H1 (cell line): ENCODE results near the gene AKAP7. TPM values are rescaled to one million over a fixed set of nuclear protein-coding genes. Genes with fewer than 3 reads are reported as not detected.

Experiments used
- CTCF ChIA-PET: fragments of 300-600 bp; sonication (Branson Sonifier 250); formaldehyde crosslinking; loops from one replicate; lab custom pipeline; 2021; ENCODE audit not compliant: partially characterized antibody; lab: Charles Lee
- POLR2A ChIA-PET: fragments of 300-600 bp; sonication (Branson Sonifier 250); formaldehyde crosslinking; loops from one replicate; lab custom pipeline; 2021; ENCODE audit warnings: inconsistent platforms; ENCODE audit not compliant: partially characterized antibody; lab: Charles Lee
- DNase-seq, 2 experiments: peaks; one replicate each; pipeline versions ENCODE4 v3.0.0 to v3.0.0-alpha.2; 2010 to 2022; ENCODE audit warnings: low spot score in 2 of 2, low read depth in 1 of 2, mixed read lengths in 1 of 2
- FAIRE-seq: peaks from 2 replicates; lab custom pipeline; 2011; peaks lifted over from hg19 to GRCh38; lab: Jason Lieb, UNC
- H2AFZ ChIP-seq: 2 replicates; pipeline ENCODE4 v1.8.1; 2012; ENCODE audit warnings: low read length, inconsistent platforms
- H2AK5ac ChIP-seq: 2 replicates; pipeline ENCODE4 v1.6.1; 2013; ENCODE audit warnings: low read depth, low read length
- H2BK120ac ChIP-seq: replicated peaks from 2 replicates; pipeline ENCODE3; 2013; ENCODE audit warnings: low read depth, low read length, inconsistent platforms
- H2BK12ac ChIP-seq: 2 replicates; pipeline ENCODE4 v1.6.1; 2013; ENCODE audit warnings: low read depth, low read length
- H2BK15ac ChIP-seq: 2 replicates; pipeline ENCODE4 v1.6.1; 2013; ENCODE audit warnings: low read length
- H2BK20ac ChIP-seq: 2 replicates; pipeline ENCODE4 v1.6.1; 2013; ENCODE audit warnings: low read length
- H2BK5ac ChIP-seq: 2 replicates; pipeline ENCODE4 v1.6.1; 2013; ENCODE audit warnings: low read depth, low read length
- H3K14ac ChIP-seq: 2 replicates; pipeline ENCODE4 v1.6.1; 2013; ENCODE audit warnings: inconsistent platforms; ENCODE audit not compliant: insufficient read length
- H3K18ac ChIP-seq: 2 replicates; pipeline ENCODE4 v1.6.1; 2013; ENCODE audit warnings: low read length; ENCODE audit errors: extremely low read depth
- H3K23ac ChIP-seq: 2 replicates; pipeline ENCODE4 v1.6.1; 2013; ENCODE audit warnings: inconsistent platforms; ENCODE audit not compliant: insufficient read length
- H3K23me2 ChIP-seq: 2 replicates; pipeline ENCODE4 v1.6.1; 2013; ENCODE audit warnings: low read depth, low read length
- H3K27ac ChIP-seq: 2 replicates; pipeline ENCODE4 v1.6.1; 2011; ENCODE audit warnings: low read depth, low read length, inconsistent platforms
- H3K27me3 ChIP-seq, 4 experiments: replicated peaks in 1 of 4; 1 replicate in 1 of 4; 2 replicates in 3 of 4; pipeline versions ENCODE4 v1.6.1 to v1.8.1; 2011 to 2013; ENCODE audit warnings: low read length in 3 of 4, mild to moderate bottlenecking in 3 of 4, inconsistent platforms in 2 of 4, mixed read lengths in 2 of 4, moderate library complexity in 1 of 4; ENCODE audit not compliant: control insufficient read depth in 3 of 4, insufficient read depth in 3 of 4; ENCODE audit errors: extremely low read depth in 1 of 4
- H3K36me3 ChIP-seq, 4 experiments: 2 replicates each; pipeline versions ENCODE4 v1.6.1 to v1.8.1; 2011 to 2013; ENCODE audit warnings: mild to moderate bottlenecking in 4 of 4, low read length in 3 of 4, moderate library complexity in 2 of 4, control low read depth in 1 of 4, inconsistent platforms in 1 of 4; ENCODE audit not compliant: insufficient read depth in 4 of 4, control insufficient read depth in 2 of 4
- H3K4ac ChIP-seq: replicated peaks from 2 replicates; pipeline ENCODE3; 2013; ENCODE audit warnings: low read length, low read depth, mixed read lengths, inconsistent platforms; ENCODE audit not compliant: insufficient read length
- H3K4me1 ChIP-seq, 4 experiments: replicated peaks in 1 of 4; 1 replicate in 1 of 4; 2 replicates in 3 of 4; pipeline versions ENCODE4 v1.6.1 to v1.8.1; 2011 to 2013; ENCODE audit warnings: low read length in 3 of 4, inconsistent platforms in 2 of 4, mixed read lengths in 1 of 4; ENCODE audit not compliant: insufficient read depth in 4 of 4, control insufficient read depth in 3 of 4
- H3K4me2 ChIP-seq, 2 experiments: 2 replicates each; pipeline versions ENCODE4 v1.6.1 to v1.8.1; 2011 to 2013; ENCODE audit warnings: low read depth in 2 of 2, low read length in 2 of 2, control low read depth in 1 of 2, inconsistent platforms in 1 of 2, mild to moderate bottlenecking in 1 of 2; ENCODE audit not compliant: insufficient read depth in 1 of 2
- H3K4me3 ChIP-seq, 4 experiments: fragments of 200-600, 300-600 bp in 1 of 4; sonication (generic), shearing (Covaris generic), sonication (Bioruptor Twin) in 1 of 4; 2 replicates each; pipeline versions ENCODE4 v1.5.1 to v1.8.1; 2011 to 2016; ENCODE audit warnings: low read length in 4 of 4, low read depth in 3 of 4, control low read depth in 2 of 4, inconsistent platforms in 2 of 4, mild to moderate bottlenecking in 2 of 4, mixed read lengths in 1 of 4, moderate library complexity in 1 of 4; ENCODE audit not compliant: insufficient read depth in 2 of 4; ENCODE audit errors: extremely low read depth in 1 of 4
- H3K56ac ChIP-seq: replicated peaks from 2 replicates; pipeline ENCODE3; 2013; ENCODE audit warnings: low read depth, mild to moderate bottlenecking, mixed read lengths, low read length, inconsistent platforms; ENCODE audit not compliant: insufficient read length
- H3K79me1 ChIP-seq: 2 replicates; pipeline ENCODE4 v1.6.1; 2013; ENCODE audit warnings: low read depth, low read length, control low read depth
- H3K79me2 ChIP-seq, 2 experiments: 2 replicates each; pipeline versions ENCODE4 v1.6.1 to v1.8.1; 2012 to 2013; ENCODE audit warnings: low read length in 2 of 2, mild to moderate bottlenecking in 2 of 2, inconsistent platforms in 1 of 2; ENCODE audit not compliant: insufficient read depth in 2 of 2, control insufficient read depth in 1 of 2
- H3K9ac ChIP-seq, 4 experiments: replicated peaks in 1 of 4; 1 replicate in 1 of 4; 2 replicates in 3 of 4; pipeline versions ENCODE4 v1.6.1 to v1.8.1; 2011 to 2013; ENCODE audit warnings: low read depth in 3 of 4, low read length in 3 of 4, control low read depth in 2 of 4, mild to moderate bottlenecking in 2 of 4, moderate library complexity in 2 of 4, inconsistent platforms in 1 of 4; ENCODE audit errors: extremely low read depth in 1 of 4
- H3K9me3 ChIP-seq, 2 experiments: 2 replicates each; pipeline versions ENCODE4 v1.6.1 to v1.8.1; 2012 to 2013; ENCODE audit warnings: mild to moderate bottlenecking in 2 of 2, moderate library complexity in 2 of 2, control low read depth in 1 of 2, inconsistent platforms in 1 of 2, low read depth in 1 of 2, low read length in 1 of 2, mixed read lengths in 1 of 2; ENCODE audit not compliant: insufficient read depth in 2 of 2
- H4K20me1 ChIP-seq, 2 experiments: replicated peaks in 1 of 2; 2 replicates each; pipeline versions ENCODE3 to v1.8.1; 2011 to 2013; ENCODE audit warnings: inconsistent platforms in 2 of 2, low read length in 2 of 2, mild to moderate bottlenecking in 1 of 2; ENCODE audit not compliant: insufficient read depth in 2 of 2, control insufficient read depth in 1 of 2
- H4K5ac ChIP-seq: 2 replicates; pipeline ENCODE4 v1.6.1; 2013; ENCODE audit warnings: low read length, low read depth, mixed read lengths, inconsistent platforms; ENCODE audit not compliant: insufficient read length
- H4K8ac ChIP-seq: 2 replicates; pipeline ENCODE4 v1.8.0; 2013; ENCODE audit warnings: mild to moderate bottlenecking, moderate library complexity, low read length, inconsistent platforms; ENCODE audit not compliant: insufficient read depth; ENCODE audit errors: extremely low read depth
- H4K91ac ChIP-seq: replicated peaks from 2 replicates; pipeline ENCODE3; 2013; ENCODE audit warnings: low read length, mixed read lengths, inconsistent platforms; ENCODE audit not compliant: insufficient read length
- CBX5 ChIP-seq: fragments of 300-800, 300-1000 bp; sonication (generic); IDR thresholded peaks from 2 replicates; pipeline ENCODE4 v1.7.1; 2016; ENCODE audit warnings: antibody characterized with exemption, low read length, low read depth
- PHF8 ChIP-seq: fragments of 200-600 bp; sonication (generic); conservative IDR thresholded peaks from 2 replicates; pipeline ENCODE4 v1.7.1; 2012; ENCODE audit warnings: low read depth, mild to moderate bottlenecking, inconsistent platforms, low read length, moderate library complexity
- WGBS, 2 experiments: shearing (Covaris generic) in 1 of 2; methylation state at CpG; one replicate each; pipeline versions ENCODE4 v1.1.6 to v1.1.7; 2013 to 2015; ENCODE audit warnings: low lambda C conversion rate in 2 of 2, mixed read lengths in 2 of 2, inconsistent platforms in 1 of 2, low coverage in 1 of 2, missing lambda C conversion rate in 1 of 2; ENCODE audit not compliant: insufficient replicate concordance in 2 of 2, insufficient coverage in 1 of 2, insufficient read length in 1 of 2; ENCODE audit errors: extremely low coverage in 1 of 2, missing lambda C conversion rate in 1 of 2; 5-methylcytosine and 5-hydroxymethylcytosine counted together
- polyA plus RNA-seq, 7 experiments: library from polyadenylated mRNA; depleted of rRNA in 3 of 7; stranded (reverse) in 5 of 7; unstranded in 2 of 7; fragments of >200 nt in 5 of 7; fragments of 200-250 nt in 2 of 7; gene quantifications; 1 replicate in 5 of 7; 2 replicates in 1 of 7; 4 replicates in 1 of 7; pipeline versions ENCODE4 v1.2.1 to v1.2.3, GENCODE V29; 2011 to 2013; ENCODE audit warnings: missing spikeins in 2 of 7, mixed read lengths in 2 of 7
- total RNA-seq: library from RNA; stranded (reverse); fragmentation: NEBNext Ultra II Directional; extraction: Animal tissue kit (Norgen Biotek cat#: 25700); gene quantifications from 2 replicates; pipeline ENCODE4 v1.2.1, GENCODE V29; 2021

Gene AKAP7
- total and polyA plus RNA-seq, 2 of the 8 experiments (the other 6 are each of a cell fraction or from before 2014, with no cell fraction given), result 4.7 to 16.9 TPM

- no peak overlapping the region for H2BK5ac ChIP-seq
- H2AFZ ChIP-seq, result no peak overlapping the region
- H4K91ac ChIP-seq, result no peak overlapping the region
- no peak overlapping the region for H3K23ac ChIP-seq
- FAIRE-seq (no peak), DNase-seq (no peak)
- H3K9ac ChIP-seq, result no peak overlapping the region
- H3K4me3 ChIP-seq, result no peak overlapping the region
- H3K27ac ChIP-seq, result no peak overlapping the region
- no peaks in the 10 kb centered on the region for H3K27me3 ChIP-seq
- H3K79me1 ChIP-seq, result no peaks in the 10 kb centered on the region
- no peak overlapping the region for H2BK12ac ChIP-seq
- WGBS, 2 experiments, result 94% methylated on average over 2 of the region's 2 CpGs; no CpG with 5 or more reads in 1 of the 2 experiments
- no peak overlapping the region for H3K14ac ChIP-seq
- H3K23me2 ChIP-seq, result no peaks in the 10 kb centered on the region
- peaks cover 10 to 17% of the 10 kb centered on the region in 2 experiments for H3K9me3 ChIP-seq
- POLR2A ChIA-PET, result no interaction called here
- H4K8ac ChIP-seq, result no peak overlapping the region
- no peaks in the 10 kb centered on the region; a peak in 1 of 7 replicates for H3K4me1 ChIP-seq
- H4K5ac ChIP-seq, result no peak overlapping the region
- TF ChIP-seq PHF8 (no peak), CBX5 (no peak)
- TF ChIP-seq, all 59 proteins: peak for 0
- Histone ChIP-seq H3K18ac (no peak overlapping the region), H2BK20ac (no peak overlapping the region), H3K36me3 (peaks cover 0 to 4% (median 1%) of the 10 kb centered on the region in 4 experiments; a peak in 1 of 8 replicates), H3K4ac (no peak overlapping the region), H3K56ac (no peak overlapping the region), H3K79me2 (no peaks in the 10 kb centered on the region), H2BK15ac (no peak overlapping the region), H4K20me1 (no peaks in the 10 kb centered on the region), H2BK120ac (no peak overlapping the region), H2AK5ac (no peak overlapping the region; the same call in 1 of the 2 replicates), H3K4me2 (no peak overlapping the region)
- CTCF ChIA-PET, result no interaction called here
These were observed 179.6 kb downstream of the AKAP7 start for GRCh38 chr6:131314838-131315237.
